NCI-H187 (cell line): ENCODE data around the gene ZNF134.

Source experiments
- DNase-seq, 2 experiments: peaks; one replicate each; lab custom pipeline; 2025; lab: John Stamatoyannopoulos, UW

ZNF134 gene

GRCh38 chr19:57641715-57642234 lies 27.7 kb downstream of the ZNF134 start:
- no peak for DNase-seq

- no peak for DNase-seq
Observed at GRCh38 chr19:57642396-57643046, 28.5 kb downstream of the ZNF134 start.

GRCh38 chr19:57643734-57644133 lies 29.7 kb downstream of the ZNF134 start:
- no peak for DNase-seq

DNA sequence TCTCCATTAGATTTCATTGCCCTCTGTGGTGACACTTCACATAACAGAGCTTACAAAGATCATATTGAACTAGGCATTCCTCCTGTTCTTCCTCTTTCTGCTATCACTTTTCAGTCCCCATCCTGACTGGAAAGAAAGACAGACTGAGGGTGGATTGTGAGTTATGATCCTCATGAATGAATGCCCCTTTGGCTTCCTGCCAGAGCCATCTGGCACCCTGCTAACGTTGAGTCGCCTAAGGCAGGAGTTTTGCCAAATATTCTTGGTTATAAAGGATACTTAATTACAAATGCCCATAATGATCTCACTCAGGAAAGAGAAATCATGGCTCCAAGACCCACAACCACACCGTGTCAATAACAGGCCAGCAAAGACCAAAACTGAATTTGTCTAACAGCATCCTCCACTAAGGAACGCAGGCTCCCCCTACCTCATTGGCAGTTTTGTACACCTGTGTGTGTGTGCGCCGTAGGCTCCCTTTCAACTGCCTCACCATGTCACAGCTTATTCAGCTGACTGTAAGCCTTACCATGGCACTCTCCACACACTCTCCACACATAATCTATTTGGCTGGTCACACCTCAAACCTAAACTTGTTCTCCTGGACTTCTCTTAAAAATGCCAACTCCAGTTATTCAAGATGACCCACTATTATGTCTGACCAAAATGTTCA lies 34.4 kb downstream of the ZNF134 start:
- no peak for DNase-seq

DNA sequence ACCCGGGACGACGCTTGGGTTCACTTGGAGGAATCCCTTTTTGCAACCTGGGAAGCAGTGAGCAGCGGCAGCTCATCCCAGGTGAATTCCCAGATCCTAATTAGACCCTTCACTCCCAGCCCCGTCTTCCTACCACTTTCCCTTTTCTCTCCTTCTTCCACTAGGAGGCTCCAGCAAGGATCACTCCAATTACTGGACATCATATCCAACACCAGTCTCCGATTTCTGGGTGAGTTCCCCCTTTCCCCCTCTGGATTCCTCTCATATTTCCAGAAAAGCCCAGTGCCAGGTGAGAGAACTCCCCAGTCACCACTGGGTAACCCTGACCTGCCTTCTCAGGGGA lies 37.6 kb downstream of the ZNF134 start:
- DNase-seq, result no peak

DNA sequence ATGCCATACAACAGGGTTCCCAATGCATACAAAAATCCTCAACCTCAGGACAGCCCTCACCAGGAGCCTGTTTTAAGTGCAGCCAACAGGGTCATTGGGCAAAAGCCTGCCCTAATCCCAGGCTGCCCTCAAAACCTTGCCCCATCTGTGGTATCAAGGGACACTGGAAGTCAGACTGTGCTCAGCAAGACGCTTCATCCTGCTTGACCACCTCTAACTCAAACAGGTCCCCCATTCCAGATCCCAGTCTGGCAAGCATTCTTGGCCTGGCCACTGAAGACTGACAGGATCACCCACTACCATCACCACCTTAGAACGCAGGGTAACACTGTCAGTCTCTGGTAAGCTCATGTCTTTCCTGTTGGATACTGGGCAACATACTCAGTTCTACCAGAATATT lies 39.6 kb downstream of the ZNF134 start:
- DNase-seq, result no peak

- no peak for DNase-seq
Observed at GRCh38 chr19:57655443-57655842, 41.4 kb downstream of the ZNF134 start.

DNA sequence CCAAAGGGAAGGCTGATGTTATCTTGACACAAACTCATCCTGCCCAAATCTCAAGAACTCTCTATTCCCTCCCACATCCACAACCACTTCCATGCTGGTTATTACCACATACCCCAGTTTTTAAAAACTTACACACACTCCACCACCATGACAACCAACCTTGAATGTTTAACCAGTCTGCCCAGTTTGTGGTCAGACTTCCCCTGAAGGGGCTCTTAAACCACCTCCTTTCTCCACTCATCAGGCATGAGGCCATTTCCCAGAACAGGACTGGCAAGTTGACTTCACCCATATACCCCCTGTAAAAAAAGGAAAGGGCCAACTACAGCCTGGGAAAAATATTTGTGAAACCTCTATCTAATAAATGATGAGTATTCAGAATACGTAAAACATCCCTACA lies 42.3 kb downstream of the ZNF134 start:
- DNase-seq, result no peak

DNA sequence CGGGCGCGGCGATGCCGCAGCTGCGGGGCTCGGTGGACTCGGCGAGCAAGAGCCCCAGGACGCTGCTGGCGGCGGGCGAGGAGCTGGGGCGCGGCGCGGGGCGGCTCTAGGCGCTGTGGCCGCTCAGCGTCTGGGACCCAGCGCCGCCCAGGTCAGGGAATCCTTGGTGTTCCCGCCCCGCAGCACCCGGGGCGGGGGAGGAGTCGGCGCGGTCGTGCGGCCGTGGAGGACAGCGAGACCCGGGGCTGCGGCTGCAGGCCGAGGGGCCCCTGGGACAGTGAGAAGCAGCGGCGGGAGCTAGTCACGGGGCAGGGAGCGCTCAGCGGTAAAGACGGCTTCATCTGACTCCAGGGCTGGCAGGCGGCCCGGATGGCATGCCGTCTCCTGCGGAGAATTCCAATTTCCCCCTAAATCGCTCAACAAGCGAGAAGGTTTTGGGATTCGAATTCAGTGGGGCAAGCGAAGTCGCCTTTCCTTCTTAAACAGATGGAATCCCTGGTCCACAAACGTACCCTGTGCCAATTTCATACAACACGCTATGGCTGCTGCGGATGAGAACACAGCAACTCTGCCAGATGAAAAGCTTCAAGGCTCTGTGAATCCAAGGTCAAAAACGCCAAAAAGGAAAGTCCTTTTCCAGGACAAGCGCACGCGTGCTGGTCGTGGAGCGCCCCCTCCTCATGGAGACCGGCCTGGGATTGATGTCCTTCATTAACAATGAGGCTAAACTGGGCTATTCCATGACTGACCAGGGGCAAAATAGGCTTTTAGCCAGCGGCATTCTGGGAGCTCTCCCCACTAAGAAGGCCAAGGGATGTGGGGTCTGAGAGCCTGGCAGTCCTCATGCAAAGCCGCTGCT lies 50.5 kb downstream of the ZNF134 start:
- no peak for DNase-seq

DNA sequence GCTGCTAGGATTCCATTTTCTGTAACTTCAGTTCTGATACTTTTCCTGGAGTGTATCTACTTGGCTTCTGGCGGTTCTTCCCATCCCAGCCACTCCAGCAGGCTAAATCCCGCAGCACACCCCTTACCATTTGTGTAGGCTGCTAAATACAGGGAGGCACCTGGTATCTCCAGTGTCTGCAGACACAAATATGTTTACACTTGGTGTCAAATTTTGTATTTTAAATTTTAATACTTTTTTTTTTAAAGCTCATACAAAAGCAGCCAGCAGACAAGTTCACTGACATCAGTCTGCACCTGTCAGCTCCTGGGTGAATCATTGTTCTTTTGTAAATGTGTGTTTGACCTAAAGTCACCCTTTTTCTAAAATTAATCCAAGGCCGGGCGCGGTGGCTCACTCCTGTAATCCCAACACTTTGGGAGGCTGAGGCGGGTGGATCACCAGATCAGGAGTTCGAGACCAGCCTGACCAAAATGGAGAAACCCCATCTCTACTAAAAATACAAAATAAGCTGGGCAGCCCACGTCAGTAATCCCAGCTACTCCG lies 51.3 kb downstream of the ZNF134 start:
- no peak for DNase-seq

GRCh38 chr19:57667228-57667627 lies 53.2 kb downstream of the ZNF134 start:
- no peak for DNase-seq

GRCh38 chr19:57668635-57669034 lies 54.6 kb downstream of the ZNF134 start, which contains the start of gene ZSCAN4:
Gene ZSCAN4 (plus strand): TSS chr19:57668935. CDS start chr19:57676146, 7,211 bp downstream.
- DNase-seq, result no peak

- DNase-seq, result no peak
Observed at GRCh38 chr19:57671124-57671895, 57.3 kb downstream of the ZNF134 start.

GRCh38 chr19:57672466-57672865 lies 58.4 kb downstream of the ZNF134 start:
- no peak for DNase-seq
